Measurements from ENCODE around the gene DLD.
"Not testable (repeated sequence)": the region's sequence is repeated elsewhere in the genome, so short reads cannot be mapped to it uniquely, and the experiment has no call there.

DLD gene

DNA sequence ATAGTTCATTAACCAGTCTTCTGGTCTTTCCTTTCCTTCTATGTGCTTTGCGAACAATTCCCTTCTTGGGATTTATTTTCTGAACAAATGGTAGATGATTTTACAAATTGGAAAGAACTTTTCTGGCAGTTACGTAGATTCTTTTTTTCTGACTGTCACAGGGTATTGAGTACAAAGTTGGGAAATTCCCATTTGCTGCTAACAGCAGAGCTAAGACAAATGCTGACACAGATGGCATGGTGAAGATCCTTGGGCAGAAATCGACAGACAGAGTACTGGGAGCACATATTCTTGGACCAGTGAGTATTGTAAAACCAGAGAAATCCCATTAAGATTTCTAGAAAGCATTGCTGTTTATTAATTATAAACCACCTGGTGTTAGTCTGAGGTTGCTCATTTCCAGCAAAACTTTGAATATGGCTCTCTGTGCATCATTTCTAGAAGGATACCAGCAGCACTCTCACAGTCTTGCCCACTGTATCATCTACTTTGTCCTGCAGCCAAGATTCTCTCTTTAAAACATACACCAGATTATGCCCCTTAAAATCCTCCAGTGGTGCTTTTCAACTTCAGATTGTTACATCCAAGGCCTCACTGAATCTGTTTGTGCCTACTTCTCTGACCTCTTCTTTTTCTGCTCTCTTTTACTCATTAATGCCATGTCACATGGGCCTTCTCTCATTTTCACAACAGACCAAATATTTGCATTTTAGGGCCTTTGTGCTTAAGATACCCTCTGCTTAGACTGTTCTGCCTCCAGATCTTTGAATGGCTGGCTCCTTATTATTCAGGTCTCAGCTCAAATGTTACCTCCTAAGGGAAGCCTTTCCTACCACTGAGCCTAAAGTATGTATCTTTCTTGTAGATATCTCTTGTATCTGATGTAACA is 27.0 kb downstream of the DLD start:
- Histone ChIP-seq H3K9ac (ENCODE audit: low read length in 2 of 2) (no peak overlapping the region), H3K4me1 (ENCODE audit: control insufficient read depth, insufficient read depth, low read length) (peaks cover 5% of the 10 kb centered on the region), H3K27me3 (ENCODE audit: control insufficient read depth in 1 of 2, insufficient read depth in 2 of 2, low read length in 2 of 2) (no peaks in the 10 kb centered on the region), H3K4me3 (ENCODE audit: low read length in 2 of 2) (no peak overlapping the region), H3K36me3 (ENCODE audit: control insufficient read depth in 2 of 2, insufficient read depth in 2 of 2, low read length in 2 of 2) (peaks cover 25% of the 10 kb centered on the region in 2 donors), H3K27ac (ENCODE audit: low read length) (peak overlapping the region; percentile 6), H3K9me3 (ENCODE audit: control insufficient read depth in 2 of 2, low read length in 2 of 2) (no peaks in the 10 kb centered on the region)

DNA sequence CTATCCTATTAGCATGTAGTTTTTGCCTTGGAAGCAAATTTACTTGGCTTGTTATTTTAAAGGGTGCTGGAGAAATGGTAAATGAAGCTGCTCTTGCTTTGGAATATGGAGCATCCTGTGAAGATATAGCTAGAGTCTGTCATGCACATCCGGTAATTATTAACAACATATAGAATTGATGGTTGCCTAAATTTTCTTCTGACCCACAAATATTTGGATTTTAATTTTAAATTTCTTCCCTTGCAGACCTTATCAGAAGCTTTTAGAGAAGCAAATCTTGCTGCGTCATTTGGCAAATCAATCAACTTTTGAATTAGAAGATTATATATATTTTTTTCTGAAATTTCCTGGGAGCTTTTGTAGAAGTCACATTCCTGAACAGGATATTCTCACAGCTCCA is 28.0 kb downstream of the DLD start:
- Histone ChIP-seq H3K9ac (ENCODE audit: low read length in 2 of 2) (no peak overlapping the region), H3K27ac (ENCODE audit: low read length) (no peak overlapping the region), H3K4me1 (ENCODE audit: control insufficient read depth, insufficient read depth, low read length) (peaks cover 5% of the 10 kb centered on the region), H3K36me3 (ENCODE audit: control insufficient read depth in 2 of 2, insufficient read depth in 2 of 2, low read length in 2 of 2) (peaks cover 25 to 30% of the 10 kb centered on the region in 2 donors), H3K27me3 (ENCODE audit: control insufficient read depth in 1 of 2, insufficient read depth in 2 of 2, low read length in 2 of 2) (no peaks in the 10 kb centered on the region), H3K9me3 (ENCODE audit: control insufficient read depth in 2 of 2, low read length in 2 of 2) (no peaks in the 10 kb centered on the region), H3K4me3 (ENCODE audit: low read length in 2 of 2) (no peak overlapping the region)

DNA sequence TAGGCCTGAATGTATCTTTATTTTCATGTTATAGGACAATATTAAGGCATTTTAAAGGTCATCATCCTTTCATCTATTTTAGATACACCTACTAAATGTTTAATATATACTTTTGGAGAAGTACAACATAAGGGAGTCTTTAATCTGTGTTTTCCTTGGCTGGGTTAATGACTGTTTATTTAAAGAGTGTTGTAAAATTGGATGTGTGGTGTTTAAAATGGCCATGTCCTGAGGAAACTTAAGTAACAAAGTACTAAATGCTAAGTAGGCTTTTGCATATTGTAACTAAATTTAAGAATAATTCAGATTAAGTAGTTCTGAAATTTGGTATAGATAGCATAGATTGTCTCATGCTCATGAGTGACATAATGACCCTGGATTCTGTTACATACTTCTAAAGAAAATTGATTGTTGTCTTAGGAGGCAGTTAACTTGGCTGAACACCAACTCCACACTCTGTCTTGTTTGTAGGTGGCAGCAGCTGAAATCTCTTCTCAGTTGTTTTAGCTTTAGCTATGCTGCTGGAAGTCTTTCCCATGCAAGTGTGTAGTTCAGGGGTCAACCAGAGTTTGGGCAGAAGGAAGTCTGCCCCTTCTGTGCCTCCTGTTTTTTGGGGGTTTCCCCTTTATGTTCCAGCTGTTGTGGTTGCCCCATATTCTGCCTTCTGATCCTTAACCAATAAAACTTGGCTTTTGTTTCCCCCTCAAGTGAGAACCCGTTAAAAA is 29.2 kb downstream of the DLD start:
- H3K4me1 ChIP-seq (ENCODE audit: control insufficient read depth, insufficient read depth, low read length): peaks cover 5% of the 10 kb centered on the region
- peak overlapping the region; percentile 26 for H3K27ac ChIP-seq (ENCODE audit: low read length)
- peak overlapping the region in 1 of 2 donors; percentile 10 for H3K4me3 ChIP-seq (ENCODE audit: low read length in 2 of 2)
- no peaks in the 10 kb centered on the region for H3K27me3 ChIP-seq (ENCODE audit: control insufficient read depth in 1 of 2, insufficient read depth in 2 of 2, low read length in 2 of 2)
- peaks cover 25 to 36% of the 10 kb centered on the region in 2 donors for H3K36me3 ChIP-seq (ENCODE audit: control insufficient read depth in 2 of 2, insufficient read depth in 2 of 2, low read length in 2 of 2)
- H3K9me3 ChIP-seq (ENCODE audit: control insufficient read depth in 2 of 2, low read length in 2 of 2): no peaks in the 10 kb centered on the region
- H3K9ac ChIP-seq (ENCODE audit: low read length in 2 of 2): peak overlapping the region in 1 of 2 donors; percentile 23

DNA sequence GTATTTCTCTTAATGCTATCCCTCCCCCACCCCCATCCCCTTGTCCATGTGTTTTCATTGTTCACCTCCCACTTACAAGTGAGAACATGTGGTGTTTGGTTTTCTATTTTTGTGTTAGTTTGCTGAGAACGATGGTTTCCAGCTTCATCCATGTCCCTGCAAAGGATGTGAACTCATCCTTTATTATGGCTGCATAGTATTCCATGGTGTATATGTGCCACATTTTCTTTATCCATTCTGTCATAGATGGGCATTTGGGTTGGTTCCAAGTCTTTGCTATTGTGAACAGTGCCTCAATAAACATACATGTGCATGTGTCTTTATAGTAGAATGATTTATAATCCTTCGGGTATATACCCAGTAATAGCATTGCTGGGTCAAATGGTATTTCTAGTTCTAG is 30.8 kb downstream of the DLD start:
- not testable (repeated sequence) for H3K4me1 ChIP-seq (ENCODE audit: control insufficient read depth, insufficient read depth, low read length)

DNA sequence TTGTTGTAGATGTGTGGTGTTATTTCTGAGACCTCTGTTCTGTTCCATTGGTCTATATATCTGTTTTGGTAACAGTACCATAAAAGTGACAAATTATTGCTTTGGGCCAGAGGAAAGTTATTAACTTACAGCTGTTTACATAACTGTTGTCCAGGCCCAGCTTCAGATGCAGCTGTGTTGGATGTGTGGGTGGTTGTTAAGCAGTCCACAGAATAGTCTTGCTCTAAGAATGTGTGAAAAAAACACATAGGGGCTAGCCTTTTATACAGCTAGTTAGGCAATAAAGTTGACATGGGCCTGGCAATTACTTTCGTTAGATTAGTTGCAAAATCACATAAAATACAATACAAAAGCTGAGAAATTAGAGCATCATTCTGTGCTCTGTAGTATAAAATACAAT is 31.9 kb downstream of the DLD start:
- Histone ChIP-seq H3K9me3 (ENCODE audit: control insufficient read depth in 2 of 2, low read length in 2 of 2) (no peaks in the 10 kb centered on the region), H3K9ac (ENCODE audit: low read length in 2 of 2) (no peak overlapping the region), H3K27ac (ENCODE audit: low read length) (no peak overlapping the region), H3K27me3 (ENCODE audit: control insufficient read depth in 1 of 2, insufficient read depth in 2 of 2, low read length in 2 of 2) (no peaks in the 10 kb centered on the region), H3K4me1 (ENCODE audit: control insufficient read depth, insufficient read depth, low read length) (peaks cover 5% of the 10 kb centered on the region), H3K36me3 (ENCODE audit: control insufficient read depth in 2 of 2, insufficient read depth in 2 of 2, low read length in 2 of 2) (peaks cover 25 to 38% of the 10 kb centered on the region in 2 donors), H3K4me3 (ENCODE audit: low read length in 2 of 2) (no peak overlapping the region)

More for the DNA sequence above, 30.8 kb downstream of the DLD start:
- not testable (repeated sequence) for H3K9me3 ChIP-seq (ENCODE audit: control insufficient read depth in 2 of 2, low read length in 2 of 2); H3K9ac ChIP-seq (ENCODE audit: low read length in 2 of 2); H3K4me3 ChIP-seq (ENCODE audit: low read length in 2 of 2); H3K27ac ChIP-seq (ENCODE audit: low read length); H3K27me3 ChIP-seq (ENCODE audit: control insufficient read depth in 1 of 2, insufficient read depth in 2 of 2, low read length in 2 of 2)
- peaks cover 33 to 39% of the 10 kb centered on the region in 2 donors for H3K36me3 ChIP-seq (ENCODE audit: control insufficient read depth in 2 of 2, insufficient read depth in 2 of 2, low read length in 2 of 2)

DNA sequence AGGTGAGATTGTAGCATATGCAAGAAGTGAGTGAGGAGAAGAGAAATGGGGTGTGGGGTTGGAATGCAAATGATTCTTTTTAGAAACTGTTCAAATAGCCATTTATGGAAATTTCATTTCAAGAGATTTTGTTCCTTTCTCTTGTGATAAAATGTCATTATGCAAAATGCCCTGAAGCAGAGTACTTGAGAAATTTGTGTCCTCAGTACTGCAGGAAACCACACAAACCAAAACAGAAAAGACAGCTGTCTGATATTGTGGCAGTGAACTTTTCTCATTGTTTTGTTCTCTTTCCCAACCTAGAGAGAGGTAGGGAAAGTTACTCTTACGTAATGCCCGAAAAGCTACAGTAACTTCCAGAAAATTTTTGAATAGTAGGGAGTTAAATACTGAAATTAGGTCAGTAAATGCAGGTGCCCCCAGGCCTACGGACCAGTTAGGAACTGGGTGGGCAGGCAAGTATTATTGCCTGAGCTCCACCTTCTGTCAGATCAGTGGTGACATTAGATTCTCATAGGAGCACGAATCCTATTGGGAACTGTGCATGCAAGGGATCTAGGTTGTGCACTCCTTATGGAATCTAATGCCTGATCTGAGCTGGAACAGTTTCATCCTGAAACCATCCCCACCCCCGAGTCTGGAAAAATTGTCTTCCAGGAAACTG is 34.0 kb downstream of the DLD start:
- Histone ChIP-seq H3K27me3 (ENCODE audit: control insufficient read depth in 1 of 2, insufficient read depth in 2 of 2, low read length in 2 of 2) (no peaks in the 10 kb centered on the region), H3K9ac (ENCODE audit: low read length in 2 of 2) (no peak overlapping the region), H3K27ac (ENCODE audit: low read length) (no peak overlapping the region), H3K4me3 (ENCODE audit: low read length in 2 of 2) (no peak overlapping the region), H3K9me3 (ENCODE audit: control insufficient read depth in 2 of 2, low read length in 2 of 2) (no peaks in the 10 kb centered on the region), H3K4me1 (ENCODE audit: control insufficient read depth, insufficient read depth, low read length) (peaks cover 5% of the 10 kb centered on the region), H3K36me3 (ENCODE audit: control insufficient read depth in 2 of 2, insufficient read depth in 2 of 2, low read length in 2 of 2) (peaks cover 24 to 31% of the 10 kb centered on the region in 2 donors)

DNA sequence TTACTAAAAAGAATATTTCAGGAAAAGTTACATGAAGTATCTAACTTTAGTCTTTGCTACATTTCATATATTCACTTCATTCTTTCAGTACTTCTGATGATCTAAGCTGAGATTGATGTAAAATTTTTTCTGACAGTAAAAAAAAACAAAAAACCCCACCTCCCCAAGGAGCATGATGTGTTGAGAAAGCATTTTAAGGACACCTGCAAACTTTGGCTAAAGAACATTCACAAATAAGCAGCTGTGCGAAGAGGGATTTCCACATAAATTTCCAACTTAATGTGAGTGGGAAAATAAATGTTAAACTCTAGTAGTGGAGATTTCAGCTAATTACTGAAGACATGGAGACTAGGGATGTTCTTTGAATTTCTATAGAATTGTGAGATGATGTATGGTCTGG is 35.5 kb downstream of the DLD start:
- Histone ChIP-seq H3K27ac (ENCODE audit: low read length) (no peak overlapping the region), H3K9ac (ENCODE audit: low read length in 2 of 2) (no peak overlapping the region), H3K27me3 (ENCODE audit: control insufficient read depth in 1 of 2, insufficient read depth in 2 of 2, low read length in 2 of 2) (no peaks in the 10 kb centered on the region), H3K36me3 (ENCODE audit: control insufficient read depth in 2 of 2, insufficient read depth in 2 of 2, low read length in 2 of 2) (peaks cover 25 to 36% of the 10 kb centered on the region in 2 donors), H3K9me3 (ENCODE audit: control insufficient read depth in 2 of 2, low read length in 2 of 2) (no peaks in the 10 kb centered on the region), H3K4me3 (ENCODE audit: low read length in 2 of 2) (no peak overlapping the region), H3K4me1 (ENCODE audit: control insufficient read depth, insufficient read depth, low read length) (peaks cover 3% of the 10 kb centered on the region)

DNA sequence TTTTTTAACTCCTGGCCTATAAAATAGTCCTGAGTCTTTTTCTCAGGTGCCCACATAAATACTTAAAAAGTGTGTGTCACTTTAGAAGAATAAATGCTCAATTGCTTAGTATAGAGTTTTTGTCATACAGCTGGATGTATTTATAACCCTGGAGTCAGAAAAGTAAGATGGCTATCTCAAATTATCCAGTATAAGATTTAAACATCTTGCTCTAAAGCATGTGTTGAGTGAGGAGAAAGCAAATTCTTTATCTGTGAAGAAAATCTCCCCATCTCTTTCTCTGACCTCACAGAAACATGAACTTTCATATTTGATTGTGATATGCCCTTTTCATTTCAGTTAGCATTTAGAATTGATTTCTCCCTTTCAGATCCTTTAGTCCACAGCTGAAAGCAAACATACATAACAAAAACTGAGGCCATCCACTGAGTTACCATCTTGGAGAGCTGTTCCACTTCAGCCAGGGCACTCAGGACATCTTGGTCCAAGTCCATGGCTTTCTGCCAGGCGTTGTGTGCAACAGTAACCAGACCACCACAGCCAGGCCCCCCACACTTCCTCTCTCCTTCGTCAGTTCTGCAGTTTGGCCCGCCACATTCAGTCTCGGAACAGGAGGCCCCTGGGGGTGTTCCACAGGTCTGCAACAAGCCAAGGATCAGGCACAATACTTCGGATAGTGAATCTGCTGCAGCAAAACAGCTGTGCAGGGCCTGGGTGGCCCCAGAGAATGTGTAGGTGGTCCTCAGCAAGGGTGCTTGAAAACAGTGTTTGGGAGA is 40.9 kb downstream of the DLD start:
- peak overlapping the region; percentile 61 for H3K27ac ChIP-seq (ENCODE audit: low read length)
- no peak overlapping the region for H3K9ac ChIP-seq (ENCODE audit: low read length in 2 of 2)
- H3K4me3 ChIP-seq (ENCODE audit: low read length in 2 of 2): peak overlapping the region in 1 of 2 donors; percentile 30
- no peaks in the 10 kb centered on the region for H3K27me3 ChIP-seq (ENCODE audit: control insufficient read depth in 1 of 2, insufficient read depth in 2 of 2, low read length in 2 of 2)
- peaks cover 27% of the 10 kb centered on the region for H3K4me1 ChIP-seq (ENCODE audit: control insufficient read depth, insufficient read depth, low read length)
- H3K9me3 ChIP-seq (ENCODE audit: control insufficient read depth in 2 of 2, low read length in 2 of 2): no peaks in the 10 kb centered on the region
- peaks cover 17 to 20% of the 10 kb centered on the region in 2 donors for H3K36me3 ChIP-seq (ENCODE audit: control insufficient read depth in 2 of 2, insufficient read depth in 2 of 2, low read length in 2 of 2)

DNA sequence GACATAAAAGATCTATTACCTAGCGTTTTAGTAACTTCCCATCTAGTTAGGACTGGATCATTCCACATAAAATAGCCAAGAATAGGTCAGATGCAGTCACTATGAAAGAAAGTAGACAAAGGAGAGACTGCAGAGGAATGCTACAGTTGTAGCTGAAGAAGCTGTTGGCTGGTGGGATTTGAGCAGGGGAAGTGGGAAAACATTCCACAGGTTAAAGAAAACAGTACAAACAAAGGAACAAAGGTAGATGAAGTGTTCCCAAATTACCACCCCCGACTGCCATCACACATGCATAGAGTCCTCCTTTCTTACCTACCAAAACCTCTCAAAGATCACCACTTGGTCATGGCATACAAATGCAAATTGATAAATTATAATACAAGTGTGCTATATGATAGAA is 41.8 kb downstream of the DLD start:
- H3K9me3 ChIP-seq (ENCODE audit: control insufficient read depth in 2 of 2, low read length in 2 of 2): no peaks in the 10 kb centered on the region
- peaks cover 12 to 20% of the 10 kb centered on the region in 2 donors for H3K36me3 ChIP-seq (ENCODE audit: control insufficient read depth in 2 of 2, insufficient read depth in 2 of 2, low read length in 2 of 2)
- H3K4me1 ChIP-seq (ENCODE audit: control insufficient read depth, insufficient read depth, low read length): peaks cover 34% of the 10 kb centered on the region
- peak overlapping the region; percentile 61 for H3K27ac ChIP-seq (ENCODE audit: low read length)
- no peaks in the 10 kb centered on the region for H3K27me3 ChIP-seq (ENCODE audit: control insufficient read depth in 1 of 2, insufficient read depth in 2 of 2, low read length in 2 of 2)
- H3K9ac ChIP-seq (ENCODE audit: low read length in 2 of 2): no peak overlapping the region
- H3K4me3 ChIP-seq (ENCODE audit: low read length in 2 of 2): no peak overlapping the region

DNA sequence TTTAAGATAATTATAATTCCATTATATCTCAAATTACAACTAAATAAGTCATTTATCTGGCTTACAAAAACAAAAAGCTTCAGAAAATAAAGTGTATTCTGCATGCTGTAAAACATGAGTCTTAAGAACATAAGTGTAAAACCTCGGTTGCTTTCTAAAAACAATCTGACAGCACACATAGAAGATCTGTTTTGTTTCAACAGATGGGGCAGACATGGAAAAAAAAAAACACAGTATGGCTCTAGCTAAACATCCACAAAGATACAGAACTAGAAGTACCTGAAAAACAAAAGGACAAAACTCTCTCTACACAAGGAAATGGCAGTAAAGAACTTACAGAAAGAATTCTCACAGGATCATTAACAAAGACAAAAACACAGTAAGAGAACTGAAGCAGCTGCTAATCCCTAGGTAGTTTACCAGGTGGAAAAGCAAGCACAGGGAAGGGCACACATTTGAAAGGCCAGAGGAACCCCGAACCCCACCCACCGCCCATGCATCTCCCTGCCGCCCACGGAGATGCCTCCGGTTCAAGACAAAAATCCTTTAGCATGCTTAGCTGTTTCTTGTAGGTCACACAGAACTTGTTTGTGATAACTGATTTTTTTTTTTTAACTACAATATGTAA is 42.5 kb downstream of the DLD start:
- Histone ChIP-seq H3K4me1 (ENCODE audit: control insufficient read depth, insufficient read depth, low read length) (peaks cover 37% of the 10 kb centered on the region), H3K9me3 (ENCODE audit: control insufficient read depth in 2 of 2, low read length in 2 of 2) (no peaks in the 10 kb centered on the region), H3K9ac (ENCODE audit: low read length in 2 of 2) (peak overlapping the region in 1 of 2 donors; percentile 38), H3K36me3 (ENCODE audit: control insufficient read depth in 2 of 2, insufficient read depth in 2 of 2, low read length in 2 of 2) (peaks cover 12 to 20% of the 10 kb centered on the region in 2 donors), H3K27me3 (ENCODE audit: control insufficient read depth in 1 of 2, insufficient read depth in 2 of 2, low read length in 2 of 2) (no peaks in the 10 kb centered on the region), H3K27ac (ENCODE audit: low read length) (peak overlapping the region; percentile 77), H3K4me3 (ENCODE audit: low read length in 2 of 2) (no peak overlapping the region)

All from stomach smooth muscle (tissue), 2 donors.